LoVo (cell line): Measurements from ENCODE around the gene COL1A1.

ENCODE experiments used
- DNase-seq: peaks from one replicate; pipeline ENCODE4 v3.0.0-alpha.2; 2016; ENCODE audit warnings: low spot score

The COL1A1 gene

GRCh38 chr17:50171371-50172071, 29.9 kb downstream of the COL1A1 start:
- no peak for DNase-seq

- peak; percentile 3 for DNase-seq
Measured at GRCh38 chr17:50170662-50171370, 30.6 kb downstream of the COL1A1 start.

GRCh38 chr17:50169881-50170459, 31.5 kb downstream of the COL1A1 start:
- no peak for DNase-seq

- peak; percentile 40 for DNase-seq
Measured at GRCh38 chr17:50169121-50169764, 32.2 kb downstream of the COL1A1 start.

- DNase-seq = no peak
Measured at GRCh38 chr17:50168319-50168718, 33.1 kb downstream of the COL1A1 start.

- DNase-seq = no peak
Measured at GRCh38 chr17:50167371-50167770, 34.1 kb downstream of the COL1A1 start.

GRCh38 chr17:50166518-50167181, 34.8 kb downstream of the COL1A1 start:
- DNase-seq = no peak

- no peak for DNase-seq
Measured at GRCh38 chr17:50165867-50166517, 35.4 kb downstream of the COL1A1 start, which contains the start of gene SGCA. SGCA (plus strand) TSS chr17:50166005; CDS start chr17:50166041, 36 bp downstream.

GRCh38 chr17:50165466-50165865, 36.0 kb downstream of the COL1A1 start:
- DNase-seq = no peak

GRCh38 chr17:50165066-50165465, 36.4 kb downstream of the COL1A1 start:
- no peak for DNase-seq

GRCh38 chr17:50164697-50164988, 36.8 kb downstream of the COL1A1 start:
- no peak for DNase-seq

GRCh38 chr17:50163843-50164696, 37.4 kb downstream of the COL1A1 start:
- no peak for DNase-seq

GRCh38 chr17:50162466-50163254, 38.8 kb downstream of the COL1A1 start:
- no peak for DNase-seq

- no peak for DNase-seq
Measured at GRCh38 chr17:50161911-50162288, 39.5 kb downstream of the COL1A1 start.

- peak; percentile 92 for DNase-seq
Measured at GRCh38 chr17:50161023-50161910, 40.2 kb downstream of the COL1A1 start.

GRCh38 chr17:50157891-50158290, 43.5 kb downstream of the COL1A1 start:
- no peak for DNase-seq

- no peak for DNase-seq
Measured at GRCh38 chr17:50155115-50155819, 46.2 kb downstream of the COL1A1 start.

- no peak for DNase-seq
Measured at GRCh38 chr17:50154604-50155003, 46.8 kb downstream of the COL1A1 start.
